GM19023 (cell line): ENCODE results near the gene NUDT3.
"Not testable (repeated sequence)": the region's sequence is repeated elsewhere in the genome, so short reads cannot be mapped to it uniquely, and the experiment has no call there.

ENCODE experiments used
- ATAC-seq: cut with Tn5 transposase; IDR thresholded peaks from one replicate; pipeline ENCODE4 v1.9.1; 2021; ENCODE audit warnings: mild to moderate bottlenecking, moderate library complexity; ENCODE audit not compliant: unreplicated experiment

The NUDT3 gene

DNA sequence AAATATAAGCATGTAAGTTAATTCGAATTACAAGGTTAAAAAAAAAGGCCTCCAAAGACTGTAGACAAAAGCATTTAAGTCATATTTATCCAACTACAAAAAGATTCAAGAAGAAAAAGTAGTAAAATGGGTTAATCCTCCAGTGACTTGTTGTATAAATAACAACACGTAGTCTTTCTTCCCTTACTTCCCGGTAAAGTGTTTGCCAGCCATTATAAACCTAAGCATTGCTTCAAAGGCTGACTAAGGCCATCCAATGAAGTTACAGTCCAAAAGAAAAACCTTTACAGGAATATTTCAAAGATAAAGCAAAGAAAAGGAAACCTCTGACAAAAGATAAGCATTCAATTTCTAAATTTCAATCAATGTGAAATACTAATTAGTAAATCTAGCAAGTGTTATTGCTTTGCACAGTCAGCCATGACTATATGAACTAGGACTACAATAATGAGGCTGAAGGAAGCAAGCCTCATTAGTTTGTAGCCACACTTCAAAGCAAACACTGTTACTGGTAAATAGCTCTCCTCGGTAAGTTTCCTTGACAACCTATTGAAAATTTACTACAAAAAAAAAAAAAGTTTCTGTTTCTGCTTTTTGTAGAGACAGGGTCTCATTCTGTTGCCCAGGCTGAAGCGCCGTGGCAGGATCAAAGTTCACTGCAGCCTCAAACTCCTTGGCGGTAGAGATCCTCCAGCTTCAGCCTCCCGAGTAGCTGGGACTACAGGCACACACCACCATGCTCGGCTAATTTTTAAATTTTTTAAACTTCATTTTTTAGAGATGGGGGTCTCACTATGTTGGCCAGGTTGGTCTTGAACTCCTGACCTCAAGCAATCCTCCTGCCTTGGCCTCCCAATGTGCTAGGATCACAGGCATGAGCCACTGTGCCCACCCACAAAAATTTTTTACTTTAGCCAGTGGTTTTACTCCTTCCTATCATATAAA, 46.0 kb downstream of the NUDT3 start:
- no peak for ATAC-seq

DNA sequence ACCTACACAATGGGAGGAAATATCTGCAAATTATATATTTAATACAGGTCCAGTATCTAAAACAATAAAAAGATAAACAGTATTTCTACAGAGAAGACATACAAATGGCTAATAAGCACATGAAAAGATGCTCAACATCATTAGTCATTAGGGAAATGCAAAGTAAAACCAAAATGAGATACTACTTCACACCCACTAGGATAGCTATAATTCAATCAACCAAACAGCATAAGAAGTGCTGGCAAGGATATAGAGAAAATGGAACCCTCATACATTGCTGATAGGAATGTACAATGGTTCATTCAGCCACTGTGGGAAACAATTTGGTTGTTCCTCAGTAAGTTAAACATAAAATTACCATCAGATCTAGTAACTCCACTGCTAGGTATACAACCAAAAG, 48.7 kb downstream of the NUDT3 start:
- no peak for ATAC-seq

DNA sequence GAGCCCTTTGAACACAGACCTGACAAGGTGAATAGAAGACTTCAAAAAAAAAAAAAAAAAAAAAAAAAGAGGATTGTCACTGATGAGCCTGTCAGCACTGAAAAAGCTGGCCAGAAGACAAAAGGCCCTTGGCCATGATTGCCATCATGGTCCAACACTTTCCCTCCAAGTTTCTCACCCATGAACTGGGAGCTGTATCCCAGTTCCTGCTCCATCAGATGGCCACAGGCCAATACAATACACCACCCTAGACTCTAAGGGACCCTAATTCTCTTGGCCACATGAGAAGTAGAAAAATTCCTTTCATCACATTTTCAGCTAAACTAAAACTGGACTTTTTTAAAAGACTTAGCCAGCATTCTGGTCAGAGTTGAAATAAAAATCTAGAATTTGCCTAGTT, 50.2 kb downstream of the NUDT3 start:
- ATAC-seq, result no peak

DNA sequence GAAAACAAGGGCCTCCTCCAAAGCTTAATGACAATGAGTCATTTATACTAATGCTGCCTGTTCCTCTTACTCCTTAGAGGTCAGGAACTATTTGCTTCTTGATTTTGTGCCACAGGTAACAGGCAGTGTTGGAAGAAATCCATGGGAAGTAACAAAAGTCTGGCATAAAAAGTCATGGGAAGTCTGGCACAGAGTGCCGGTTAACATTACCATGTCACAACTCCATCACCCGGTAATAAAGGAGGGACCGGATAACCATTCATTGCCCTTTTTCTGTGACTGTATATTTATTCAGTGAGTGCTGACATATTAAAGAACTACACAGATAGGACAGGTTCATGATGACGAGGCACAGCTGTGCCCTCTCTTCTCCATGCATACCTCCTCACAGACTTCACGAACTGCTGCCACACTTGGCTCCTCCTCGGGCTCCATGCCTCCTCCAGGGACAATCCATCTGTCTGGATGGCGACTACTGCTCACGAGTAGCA, 50.9 kb downstream of the NUDT3 start:
- no peak for ATAC-seq

DNA sequence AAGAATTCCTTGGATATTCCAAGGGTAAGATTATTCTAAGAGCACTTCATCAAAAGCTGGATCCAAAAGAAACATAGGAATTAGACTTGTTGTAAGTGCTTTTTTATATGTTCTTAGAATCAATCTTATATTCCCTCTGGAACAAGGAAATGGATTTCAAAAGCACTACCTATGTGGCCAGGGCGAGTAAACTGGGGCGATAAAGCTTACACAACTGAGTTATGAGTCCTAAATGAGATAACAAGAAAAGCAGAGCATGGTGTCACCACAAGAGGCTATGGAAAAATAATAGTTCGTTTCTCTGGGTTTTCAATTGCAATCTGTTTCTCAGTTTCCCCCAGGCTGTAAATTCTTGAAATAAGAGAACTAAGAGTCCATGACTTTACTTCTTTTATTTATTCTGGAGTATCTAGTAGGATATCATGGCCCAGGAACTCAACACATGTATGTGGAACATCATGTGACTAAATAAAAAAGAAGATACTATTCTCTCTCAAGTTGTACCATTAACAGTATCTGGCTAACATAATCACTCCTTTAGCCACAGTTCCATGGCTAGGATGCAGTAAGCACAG, 51.5 kb downstream of the NUDT3 start:
- ATAC-seq, result no peak

DNA sequence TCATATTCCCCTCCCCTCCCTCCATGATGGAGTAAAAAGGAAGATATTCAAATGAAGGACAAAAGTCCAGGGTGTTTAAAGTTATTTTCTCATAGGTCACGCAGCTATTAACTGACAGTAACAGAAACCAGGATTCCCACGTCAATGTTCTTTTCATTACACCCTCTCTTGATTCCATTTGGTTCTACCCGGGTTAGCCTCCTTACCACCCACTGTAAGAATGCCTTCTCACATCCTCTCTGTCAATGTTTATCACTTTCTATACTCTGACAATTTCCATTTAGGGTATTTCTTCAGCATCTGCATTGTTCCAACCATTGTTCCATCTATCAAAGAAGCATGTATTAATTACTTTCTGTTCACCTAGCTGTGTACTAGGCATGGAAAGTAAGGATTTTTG, 52.1 kb downstream of the NUDT3 start:
- ATAC-seq, result no peak

DNA sequence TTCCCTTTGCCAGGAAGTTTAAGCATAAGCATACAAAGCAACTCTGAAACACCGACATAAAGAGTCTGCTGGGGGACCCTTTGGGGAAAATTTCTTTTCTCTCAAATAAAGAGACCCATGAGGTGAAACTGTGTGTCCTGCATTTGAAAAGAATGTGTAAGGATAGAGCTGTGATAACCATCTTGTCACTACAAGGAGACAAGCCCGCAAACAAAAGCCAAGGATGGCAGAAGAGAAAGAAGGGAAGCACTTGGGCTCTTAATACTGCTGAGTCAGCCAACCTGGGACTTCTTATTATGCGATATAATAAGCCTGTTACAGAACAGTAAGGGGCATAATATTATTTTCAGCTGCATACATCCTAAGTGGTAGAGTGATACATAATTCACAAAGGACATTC, 52.5 kb downstream of the NUDT3 start:
- no peak for ATAC-seq

DNA sequence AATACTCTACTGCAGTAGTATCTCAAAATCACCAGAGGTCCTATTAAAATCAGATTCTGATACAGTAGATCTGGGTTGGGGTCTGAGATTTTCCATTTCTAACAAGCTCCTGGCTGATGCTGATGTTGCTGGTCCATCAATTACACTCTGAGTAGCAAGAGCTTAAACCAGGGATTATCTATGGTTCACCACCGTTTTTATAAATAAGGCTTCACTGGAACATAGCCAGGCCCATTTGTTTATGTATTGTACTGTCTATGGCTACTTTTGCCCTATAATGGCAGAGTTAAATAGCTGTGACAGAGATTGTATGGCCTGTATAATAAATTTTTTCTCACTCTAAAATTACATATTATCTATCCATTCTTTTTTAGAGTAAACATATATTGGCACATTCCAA, 53.0 kb downstream of the NUDT3 start:
- ATAC-seq, result no peak

DNA sequence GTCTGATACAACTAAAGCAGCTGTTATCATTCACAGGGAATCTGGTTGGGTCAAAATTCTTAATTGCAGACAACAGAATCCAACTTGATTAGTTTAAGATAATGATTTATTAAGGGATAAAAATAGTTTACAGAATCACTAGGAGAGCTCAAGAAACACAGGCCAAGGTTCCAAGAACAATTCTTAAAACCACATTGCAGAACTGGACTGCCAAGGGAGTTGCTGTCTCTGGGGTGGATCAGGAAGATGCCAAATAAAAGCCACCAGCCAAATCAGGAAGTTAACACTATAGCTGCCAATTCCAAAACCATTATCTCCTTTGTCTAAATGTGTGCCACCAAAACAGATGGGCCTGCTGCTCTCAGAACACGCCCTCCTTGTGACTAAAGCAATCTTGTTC, 53.7 kb downstream of the NUDT3 start:
- ATAC-seq, result no peak

DNA sequence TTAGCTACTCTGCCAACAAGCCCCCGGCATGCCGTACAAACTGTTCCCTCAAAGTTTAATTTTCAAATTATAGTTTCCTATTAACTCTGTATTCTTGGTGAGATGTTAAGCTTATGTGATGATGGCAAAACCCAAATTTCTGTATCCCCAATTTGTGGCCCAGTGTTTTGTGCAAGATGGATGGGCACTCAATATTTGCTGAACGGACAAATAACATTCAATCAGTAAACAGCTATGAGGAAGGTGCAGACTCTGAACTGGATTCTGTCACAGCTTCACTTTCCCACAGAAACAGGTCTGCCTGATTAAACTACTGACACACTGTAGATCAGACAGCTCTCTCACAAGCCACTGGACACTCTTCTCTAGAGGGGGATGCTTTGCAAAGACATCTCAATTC, 54.1 kb downstream of the NUDT3 start:
- ATAC-seq, result no peak

DNA sequence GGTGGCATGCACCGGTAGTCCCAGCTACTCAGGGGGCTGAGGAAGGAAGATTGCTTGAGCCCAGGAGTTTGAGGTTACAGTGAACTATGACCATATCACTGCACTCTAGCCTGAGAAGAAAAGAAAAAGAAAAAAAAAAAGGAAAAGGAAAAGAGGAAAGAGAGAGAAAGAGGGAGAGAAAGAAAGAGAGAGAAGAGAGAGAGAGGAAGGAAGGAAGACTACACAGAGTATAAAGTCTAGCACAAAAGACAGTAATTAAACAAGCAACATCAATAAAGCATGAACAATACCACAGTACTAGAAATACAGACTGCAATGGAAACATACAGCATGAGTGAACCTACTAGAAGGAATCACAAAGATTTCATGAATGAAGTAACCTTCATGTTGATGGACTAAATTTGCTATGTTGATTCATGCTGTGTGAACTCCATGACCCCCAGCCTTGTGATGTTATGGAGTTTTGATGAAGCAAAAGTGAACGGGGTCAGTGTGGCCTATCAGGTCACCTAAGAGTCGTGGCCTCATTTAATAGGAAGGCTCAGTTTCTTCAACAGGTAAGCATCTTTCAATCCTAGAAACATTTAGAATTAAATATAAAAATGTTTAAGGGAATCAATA, 57.6 kb downstream of the NUDT3 start:
- no peak for ATAC-seq

DNA sequence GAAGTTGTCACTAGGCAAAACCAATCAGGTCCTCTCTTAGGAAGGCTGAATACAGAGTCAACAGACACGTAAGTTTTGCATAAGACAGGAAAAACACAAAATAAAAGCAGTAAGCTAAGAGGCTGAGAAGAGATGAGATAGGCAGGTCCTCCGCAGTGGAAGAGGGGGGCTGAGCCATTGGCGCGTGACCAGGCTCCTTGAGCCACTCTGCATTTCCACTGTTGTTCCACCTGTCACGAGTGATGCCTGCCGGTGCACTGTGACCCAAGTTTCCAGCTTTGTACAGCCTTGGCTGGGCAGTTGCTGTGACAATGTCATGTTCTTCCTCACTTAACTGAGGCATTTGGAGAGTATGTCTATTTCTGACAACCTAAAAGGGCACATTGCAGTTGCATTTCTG, 58.6 kb downstream of the NUDT3 start:
- ATAC-seq, result no peak

DNA sequence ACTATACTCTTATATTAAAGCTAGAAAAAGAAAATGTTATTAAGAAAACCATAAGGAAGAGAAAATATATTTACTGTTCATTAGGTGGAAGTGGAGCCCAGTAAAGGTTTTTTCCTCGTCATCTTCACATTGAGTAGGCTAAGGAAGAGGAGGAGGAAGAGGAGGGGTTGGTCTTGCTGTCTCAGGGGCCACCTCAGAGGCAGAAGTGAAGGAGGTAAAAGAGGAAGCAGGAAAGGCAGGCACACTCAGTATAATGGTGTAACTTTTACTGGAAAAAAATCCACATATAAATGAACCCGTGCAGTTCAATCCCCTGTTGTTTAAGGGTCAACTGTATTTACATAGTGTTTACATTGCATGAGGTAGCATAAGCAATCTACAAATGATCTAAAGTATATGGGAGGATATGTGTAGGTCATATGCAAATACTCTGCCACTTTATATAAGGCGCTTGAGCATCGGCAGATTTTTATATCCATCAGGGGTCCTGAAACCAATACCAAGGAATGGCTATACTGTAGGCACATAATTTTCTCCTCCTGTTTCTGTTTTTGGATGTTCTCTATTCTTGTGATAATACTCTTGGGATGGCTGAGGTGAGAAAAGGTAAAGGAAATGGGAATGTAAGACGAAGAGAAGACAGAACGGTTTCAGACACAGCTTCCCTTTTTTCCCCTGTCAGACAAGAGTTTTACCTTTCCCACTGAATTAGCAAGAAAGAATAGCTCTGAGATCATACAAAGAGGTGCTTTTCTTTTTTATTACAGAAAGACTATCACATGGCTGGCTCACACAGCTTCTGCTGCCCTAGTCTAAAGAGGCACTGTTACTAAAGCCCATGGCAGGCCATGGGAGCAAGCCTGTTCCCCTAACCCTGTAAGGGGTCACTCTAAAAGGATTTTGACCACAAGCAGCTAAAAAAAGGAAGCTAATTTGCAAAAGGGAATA, 59.9 kb downstream of the NUDT3 start:
- no peak for ATAC-seq

DNA sequence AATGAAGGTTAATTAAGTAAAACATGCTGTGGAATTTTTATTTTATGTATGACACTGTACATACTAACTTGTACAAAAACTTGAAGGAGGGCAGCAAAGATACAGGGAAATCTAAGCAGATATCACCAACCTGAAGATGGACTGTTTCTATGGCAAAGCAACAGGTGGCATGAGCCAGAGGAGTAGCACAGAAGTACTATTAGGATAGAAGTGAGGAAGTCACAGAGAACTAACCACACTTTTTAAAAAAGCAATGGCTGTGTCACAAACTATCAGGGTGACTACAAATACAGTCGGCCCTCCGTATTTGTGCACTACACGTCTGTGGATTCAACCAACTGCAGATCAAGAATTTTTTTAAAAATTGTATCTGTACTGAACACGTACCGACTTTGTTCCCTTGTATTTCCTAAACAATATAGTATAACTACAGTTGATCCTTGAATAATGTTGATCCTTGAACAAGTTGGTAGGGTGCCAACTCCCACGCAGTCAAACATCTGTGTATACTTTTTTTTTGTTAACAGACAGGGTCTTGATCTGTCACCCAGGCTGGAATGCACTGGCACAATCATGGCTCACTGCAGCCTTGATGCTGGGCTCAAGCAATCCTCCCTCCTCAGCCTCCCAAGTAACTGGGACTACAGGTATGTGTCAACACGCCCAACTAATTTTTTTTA, 61.0 kb downstream of the NUDT3 start:
- ATAC-seq, result no peak

DNA sequence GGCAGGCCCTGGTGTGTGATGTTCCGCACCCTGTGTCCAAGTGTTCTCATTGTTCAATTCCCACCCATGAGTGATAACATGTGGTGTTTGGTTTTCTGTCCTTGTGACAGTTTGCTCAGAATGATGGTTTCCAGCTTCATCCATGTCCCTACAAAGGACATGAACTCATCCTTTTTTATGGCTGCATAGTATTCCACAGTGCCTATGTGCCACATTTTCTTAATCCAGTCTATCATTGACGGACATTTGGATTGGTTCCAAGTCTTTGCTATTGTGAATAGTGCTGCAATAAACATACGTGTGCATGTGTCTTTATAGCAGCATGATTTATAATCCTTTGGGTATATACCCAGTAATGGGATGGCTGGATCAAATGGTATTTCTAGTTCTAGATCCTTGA, 62.7 kb downstream of the NUDT3 start:
- not testable (repeated sequence) for ATAC-seq

DNA sequence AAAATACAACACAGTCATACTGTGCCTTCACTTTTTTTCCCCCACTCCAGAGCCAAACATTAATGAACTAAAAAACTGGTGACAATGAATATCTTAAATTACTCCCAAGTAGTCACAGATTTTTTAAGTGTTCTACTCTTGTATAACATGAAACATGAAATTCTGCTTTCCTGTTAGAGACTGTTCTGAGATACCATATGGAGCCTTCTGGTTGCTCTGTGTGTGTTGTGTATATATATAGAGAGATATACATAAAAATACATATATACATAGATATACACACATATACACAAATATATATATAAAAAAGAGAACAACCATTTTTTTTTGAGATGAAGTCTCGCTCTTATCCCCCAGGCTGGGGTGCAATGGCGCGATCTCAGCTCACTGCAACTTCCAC, 63.5 kb downstream of the NUDT3 start:
- ATAC-seq, result no peak

DNA sequence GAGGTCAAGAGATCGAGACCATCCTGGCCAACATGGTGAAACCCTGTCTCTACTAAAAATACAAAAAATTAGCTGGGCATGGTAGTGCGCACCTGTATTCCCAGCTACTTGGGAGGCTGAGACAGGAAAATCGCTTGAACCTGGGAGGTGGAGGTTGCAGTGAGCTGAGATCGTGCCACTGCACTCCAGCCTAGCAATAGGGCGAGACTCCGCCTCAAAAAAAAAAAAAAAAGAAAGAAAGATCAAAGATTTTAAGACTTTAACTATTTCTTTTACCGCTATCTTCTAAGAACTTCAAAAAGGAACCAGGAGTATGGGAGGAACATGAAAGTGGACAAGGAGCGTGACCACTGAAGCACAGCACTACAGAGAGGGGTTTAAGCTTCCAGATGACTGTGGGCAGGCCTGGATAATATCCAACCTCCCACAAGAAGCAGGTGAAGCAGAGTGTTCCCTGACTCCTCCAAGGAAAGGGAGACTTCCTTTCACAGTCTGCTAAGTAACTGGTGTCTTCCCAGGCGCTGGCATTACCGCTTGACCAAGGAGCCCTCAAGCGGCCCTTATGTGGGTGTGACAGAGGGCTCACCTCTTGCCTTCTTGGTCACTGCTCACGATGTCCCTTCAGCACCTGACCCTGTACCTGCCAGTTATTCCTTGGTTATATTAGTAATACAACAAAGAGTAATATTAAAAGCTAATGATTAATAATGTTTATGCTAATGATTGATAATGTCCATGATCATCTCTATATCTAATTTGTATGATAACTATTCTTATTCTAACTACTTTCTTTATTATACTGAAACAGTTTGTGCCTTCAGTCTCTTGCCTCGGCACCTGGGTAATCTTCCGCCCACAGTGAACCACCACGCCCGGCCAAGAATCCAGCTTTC, 64.9 kb downstream of the NUDT3 start:
- ATAC-seq, result not testable (repeated sequence)

DNA sequence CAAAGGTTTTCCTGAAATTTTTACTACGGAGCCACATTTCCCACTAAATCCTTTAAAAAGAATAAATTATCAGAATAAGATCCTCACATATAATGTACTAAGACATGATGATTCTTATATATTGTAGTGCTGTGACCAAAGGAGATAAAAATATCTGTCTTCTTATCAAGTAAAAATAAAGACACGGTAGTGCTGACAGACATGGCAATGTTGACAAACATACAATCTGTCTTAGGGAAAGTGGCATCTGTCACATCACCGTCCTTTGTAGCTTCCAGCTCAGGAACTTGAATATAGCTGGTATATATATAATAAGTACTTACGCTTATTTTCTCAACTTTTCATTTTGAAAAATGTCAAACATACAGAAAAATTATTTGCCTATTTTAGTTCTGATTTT, 66.8 kb downstream of the NUDT3 start:
- no peak for ATAC-seq

DNA sequence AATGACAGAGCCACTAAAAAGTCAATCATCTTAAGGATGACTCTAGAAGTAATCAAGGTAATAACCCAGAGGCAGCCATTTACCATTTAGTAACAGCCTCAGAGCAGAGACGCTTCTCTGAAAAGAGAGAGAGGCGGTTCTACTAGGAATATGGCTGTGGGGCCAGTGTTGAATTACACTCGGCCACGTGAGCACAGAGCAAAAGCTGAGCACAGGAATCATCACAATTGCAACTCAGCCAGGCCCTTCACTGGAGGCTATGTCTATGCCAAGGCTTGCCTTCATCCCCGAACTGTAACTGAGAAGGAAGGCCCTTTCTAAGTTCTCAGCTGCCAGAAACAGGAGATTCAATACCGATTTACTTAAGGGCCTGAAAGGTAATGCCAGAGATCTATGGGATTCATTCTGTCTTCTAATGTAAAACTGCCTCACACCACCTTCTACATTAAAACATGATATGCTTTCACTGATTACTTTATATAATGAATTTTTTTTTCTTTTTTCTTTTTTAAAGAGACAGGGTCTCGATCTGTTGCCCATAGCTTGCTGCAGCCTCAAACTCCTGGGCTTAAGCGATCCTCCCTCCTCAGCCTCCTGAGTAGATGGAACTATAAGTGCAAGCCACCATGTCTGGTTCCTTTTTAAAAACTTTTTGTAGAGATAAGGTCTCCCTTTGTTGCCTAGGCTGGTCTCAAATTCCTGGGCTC, 67.6 kb downstream of the NUDT3 start:
- ATAC-seq, result no peak
